K562 (cell line): Measurements from ENCODE around the gene INTS4. TPM values are rescaled to one million over a fixed set of nuclear protein-coding genes. Genes with fewer than 3 reads are reported as not detected.

Source experiments
- ARNT ChIP-seq, 2 experiments: fragments of 450-650 bp; IDR thresholded peaks; 2 replicates each; pipeline ENCODE4 v1.6.1; 2016; ENCODE audit warnings: mild to moderate bottlenecking in 1 of 2
- CBX3 ChIP-seq, 2 experiments: IDR thresholded peaks; 1 replicate in 1 of 2; 2 replicates in 1 of 2; pipeline ENCODE4 v1.6.1; 2012; ENCODE audit warnings: inconsistent platforms in 2 of 2, low read length in 2 of 2, borderline replicate concordance in 1 of 2, control low read depth in 1 of 2
- DMBX1 ChIP-seq: fragments of 250-450 bp; sonication (Bioruptor Pico); IDR thresholded peaks from 2 replicates; pipeline ENCODE4 v1.8.0; 2022; ENCODE audit warnings: inconsistent platforms, mild to moderate bottlenecking, moderate library complexity, borderline replicate concordance
- ETV5 ChIP-seq: sonication (generic); formaldehyde crosslinking; IDR thresholded peaks from 2 replicates; pipeline ENCODE4 v1.4.0; 2020; ENCODE audit warnings: low read depth, mild to moderate bottlenecking, missing genetic modification reagents
- HBP1 ChIP-seq: fragments of 450-650 bp; formaldehyde crosslinking; IDR thresholded peaks from 2 replicates; pipeline ENCODE4 v1.4.0; 2022; ENCODE audit warnings: missing genetic modification characterization
- HMG20B ChIP-seq: fragments of 250-450 bp; sonication (Bioruptor Pico); IDR thresholded peaks from 2 replicates; pipeline ENCODE4 v1.5.0; 2021; ENCODE audit warnings: mild to moderate bottlenecking
- HMGXB4 ChIP-seq: sonication (generic); formaldehyde crosslinking; IDR thresholded peaks from 2 replicates; pipeline ENCODE4 v1.8.1; 2023; ENCODE audit warnings: mild to moderate bottlenecking, missing genetic modification reagents
- HOXB6 ChIP-seq: fragments of 250-450 bp; sonication (Bioruptor Pico); IDR thresholded peaks from 2 replicates; pipeline ENCODE4 v1.5.1; 2022; ENCODE audit warnings: mild to moderate bottlenecking, borderline replicate concordance
- MAZ ChIP-seq, 2 experiments: fragments of 450-650 bp in 1 of 2; sonication (generic) in 1 of 2; formaldehyde crosslinking; IDR thresholded peaks in 1 of 2; conservative IDR thresholded peaks in 1 of 2; 2 replicates each; pipeline versions ENCODE4 v1.4.0 to v1.5.0; 2020; ENCODE audit warnings: mild to moderate bottlenecking in 1 of 2, missing genetic modification reagents in 1 of 2
- MTA3 ChIP-seq: fragments of 450-650 bp; formaldehyde crosslinking; IDR thresholded peaks from 2 replicates; pipeline ENCODE4 v1.6.1; 2017; ENCODE audit warnings: mild to moderate bottlenecking, borderline replicate concordance
- MXD1 ChIP-seq: fragments of 250-450 bp; sonication (Bioruptor Pico); IDR thresholded peaks from 2 replicates; pipeline ENCODE4 v1.8.0; 2021; ENCODE audit warnings: borderline replicate concordance, mild to moderate bottlenecking, moderate library complexity; ENCODE audit not compliant: poor library complexity, severe bottlenecking
- MYBL2 ChIP-seq, 2 experiments: fragments of 450-650 bp in 1 of 2; sonication (generic) in 1 of 2; formaldehyde crosslinking in 1 of 2; IDR thresholded peaks; 2 replicates each; pipeline versions ENCODE4 v1.6.1 to v1.8.1; 2017 to 2022; ENCODE audit warnings: borderline replicate concordance in 1 of 2, inconsistent platforms in 1 of 2, low read depth in 1 of 2, mild to moderate bottlenecking in 1 of 2, missing genetic modification reagents in 1 of 2, moderate library complexity in 1 of 2
- RAD21 ChIP-seq, 2 experiments: fragments of 250-450 bp in 1 of 2; fragments of 450-650 bp in 1 of 2; sonication (Bioruptor Pico) in 1 of 2; formaldehyde crosslinking in 1 of 2; IDR thresholded peaks in 1 of 2; conservative IDR thresholded peaks in 1 of 2; 2 replicates each; pipeline versions ENCODE4 v1.4.0 to v1.8.0; 2020 to 2022; ENCODE audit warnings: mild to moderate bottlenecking in 2 of 2, moderate library complexity in 1 of 2
- RFX7 ChIP-seq: fragments of 250-450 bp; sonication (Bioruptor Pico); IDR thresholded peaks from 2 replicates; pipeline ENCODE4 v1.5.1; 2021; ENCODE audit warnings: mild to moderate bottlenecking
- SNRNP70 ChIP-seq: fragments of 200-400 bp; formaldehyde crosslinking; optimal IDR thresholded peaks from 2 replicates; pipeline ENCODE3; 2017; ENCODE audit warnings: low read depth, low read length
- WHSC1 ChIP-seq: IDR thresholded peaks from one replicate; pipeline ENCODE4 v1.6.1; 2012; ENCODE audit warnings: low read length, control low read depth, inconsistent platforms
- XRCC5 ChIP-seq: fragments of 200-400 bp; formaldehyde crosslinking; IDR thresholded peaks from 2 replicates; pipeline ENCODE4 v1.6.1; 2017; ENCODE audit warnings: low read depth, mild to moderate bottlenecking, low read length
- ZNF740 ChIP-seq, 3 experiments: fragments of 200-800 bp in 1 of 3; sonication (Bioruptor generic) in 1 of 3; sonication (generic) in 1 of 3; formaldehyde crosslinking in 1 of 3; IDR thresholded peaks; 2 replicates each; pipeline versions ENCODE4 v1.6.1 to v1.8.0; 2016 to 2022; ENCODE audit warnings: mild to moderate bottlenecking in 2 of 3, missing compliant biosample characterization in 2 of 3, missing genetic modification characterization in 2 of 3, missing genetic modification reagents in 1 of 3
- polyA plus RNA-seq, 8 experiments: library from polyadenylated mRNA; depleted of rRNA in 4 of 8; stranded (reverse) in 5 of 8; unstranded in 3 of 8; fragments of >200 nt; fragmentation: Nextera tagmentation in 2 of 8; fragmentation: Illumina TruSeq in 1 of 8; extraction: Ambion mirVana in 2 of 8; extraction: Trizol in 1 of 8; gene quantifications; 2 replicates each; pipeline versions ENCODE4 v1.2.1 to v1.2.3, GENCODE V29; 2011 to 2014; ENCODE audit warnings: inconsistent platforms in 1 of 8, missing spikeins in 1 of 8
- total RNA-seq, 7 experiments: library from RNA; depleted of rRNA in 6 of 7; stranded (reverse); fragments of >200 nt in 6 of 7; fragmentation: Illumina TruSeq in 2 of 7; extraction: Trizol in 2 of 7; gene quantifications; 2 replicates each; pipeline versions ENCODE4 v1.2.1 to v1.2.3, GENCODE V29; 2011 to 2021; ENCODE audit warnings: low replicate concordance in 1 of 7

Gene INTS4
- total and polyA plus RNA-seq, 9 of the 15 experiments (the other 6 are each of a cell fraction or from before 2014, with no cell fraction given): 28.4 to 53.4 (median 44.5) TPM

GRCh38 chr11:77994434-77995362 lies at the start of gene INTS4 (continued):
- TF ChIP-seq HMGXB4 (CRISPR knock-in tag) (no peak), HBP1 (CRISPR knock-in tag) (no peak), ZNF740 (CRISPR knock-in tag; IDR thresholded peaks at IDR 0.05) (no peak), ZNF740 (tag; IDR thresholded peaks at IDR 0.05) (no peak; a peak in 1 of 4 replicates), DMBX1 (CRISPR knock-in tag) (peak; percentile 68; the same call in 1 of the 2 replicates), HOXB6 (CRISPR knock-in tag) (no peak), XRCC5 (peak; percentile 87), SNRNP70 (no peak), MTA3 (peak; percentile 95), MAZ (CRISPR knock-in tag; conservative IDR thresholded peaks at IDR 0.05 in 1 of 2, IDR thresholded peaks at IDR 0.05 in 1 of 2) (peak; percentile 84 to 95), ETV5 (peak; percentile 97), WHSC1 (no peak), ARNT (IDR thresholded peaks at IDR 0.05) (no peak), HMG20B (CRISPR knock-in tag) (no peak), MYBL2 (IDR thresholded peaks at IDR 0.05; ENCODE audit: low read depth) (no peak), MYBL2 (CRISPR knock-in tag; IDR thresholded peaks at IDR 0.05; ENCODE audit: borderline replicate concordance) (no peak), CBX3 (IDR thresholded peaks at IDR 0.05; ENCODE audit: borderline replicate concordance in 1 of 2, low read length in 2 of 2) (peak in 1 of 2 experiments; percentile 85; a peak in 1 of 3 replicates), RAD21 (CRISPR knock-in tag; conservative IDR thresholded peaks at IDR 0.05 in 1 of 2, IDR thresholded peaks at IDR 0.05 in 1 of 2) (no peak), MXD1 (CRISPR knock-in tag) (peak; percentile 42), RFX7 (CRISPR knock-in tag) (no peak)
